Esophagus mucosa (tissue), 1 donor: Measurements from ENCODE around the gene HSF2BP. TPM values are rescaled to one million over a fixed set of nuclear protein-coding genes. Genes with fewer than 3 reads are reported as not detected.
A peak's percentile ranks its signal among the peaks of the same experiment; 100 is the strongest.
"Not testable (repeated sequence)": the region's sequence is repeated elsewhere in the genome, so short reads cannot be mapped to it uniquely, and the experiment has no call there.

ENCODE experiments used
- ATAC-seq: fragments of 200-7000 bp; cut with Tn5 transposase; one replicate; pipeline ENCODE4 v1.9.1; 2020
- total RNA-seq: library from RNA; stranded (reverse); gene quantifications from one replicate; pipeline ENCODE4 v1.2.4, GENCODE V29; 2023
- donor health status: DM: yes; HTN: yes; CAD: no.

Gene HSF2BP
- total RNA-seq: 0.92 TPM

DNA sequence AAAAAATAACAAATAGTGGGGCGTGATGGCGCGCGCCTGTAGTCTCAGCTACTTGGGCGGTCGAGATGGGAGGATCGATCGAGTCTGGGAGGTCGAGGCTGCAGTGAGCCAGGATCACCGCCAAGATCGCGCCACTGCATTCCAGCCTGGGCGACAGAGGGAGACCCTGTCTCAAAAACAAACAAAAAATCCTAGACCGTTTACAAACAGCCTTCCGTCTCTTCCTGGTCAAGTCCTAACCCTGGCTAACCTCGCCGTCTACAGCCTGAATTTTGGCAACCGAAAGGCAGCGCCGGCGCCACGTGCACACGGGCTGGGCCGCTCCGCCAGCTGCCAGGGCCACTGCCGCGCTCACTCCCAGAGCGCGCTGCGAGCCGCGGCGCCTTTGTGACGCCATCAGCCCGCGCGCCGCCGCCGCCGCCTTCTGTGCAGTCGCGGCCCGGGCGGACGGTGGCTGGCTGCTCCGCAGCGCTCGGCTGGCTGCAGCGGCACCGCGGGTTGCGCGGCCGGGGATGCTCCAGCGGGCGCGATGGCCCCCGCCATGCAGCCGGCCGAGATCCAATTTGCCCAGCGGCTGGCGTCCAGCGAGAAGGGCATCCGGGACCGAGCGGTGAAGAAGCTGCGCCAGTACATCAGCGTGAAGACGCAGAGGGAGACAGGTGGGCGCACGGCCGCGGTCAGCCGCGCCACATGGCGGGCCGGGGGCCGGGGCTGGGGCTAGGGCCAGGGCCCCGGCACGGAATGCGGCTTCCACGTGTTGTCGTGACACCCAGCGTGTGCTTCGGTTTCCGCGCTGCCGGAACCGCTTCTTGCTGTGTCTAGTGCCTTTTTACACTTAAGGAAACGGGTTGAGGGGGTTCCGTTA lies at the start of gene HSF2BP, which contains the start of gene RRP1B:
Gene HSF2BP (minus strand): TSS at position 353 of the 865 bp plus-strand sequence. CDS start 1,392 bp downstream, outside the sequence.
Gene RRP1B (plus strand): TSS at position 425 of the 865 bp plus-strand sequence. CDS start 105 bp downstream, at position 530.
- ATAC-seq: peak; percentile 92

DNA sequence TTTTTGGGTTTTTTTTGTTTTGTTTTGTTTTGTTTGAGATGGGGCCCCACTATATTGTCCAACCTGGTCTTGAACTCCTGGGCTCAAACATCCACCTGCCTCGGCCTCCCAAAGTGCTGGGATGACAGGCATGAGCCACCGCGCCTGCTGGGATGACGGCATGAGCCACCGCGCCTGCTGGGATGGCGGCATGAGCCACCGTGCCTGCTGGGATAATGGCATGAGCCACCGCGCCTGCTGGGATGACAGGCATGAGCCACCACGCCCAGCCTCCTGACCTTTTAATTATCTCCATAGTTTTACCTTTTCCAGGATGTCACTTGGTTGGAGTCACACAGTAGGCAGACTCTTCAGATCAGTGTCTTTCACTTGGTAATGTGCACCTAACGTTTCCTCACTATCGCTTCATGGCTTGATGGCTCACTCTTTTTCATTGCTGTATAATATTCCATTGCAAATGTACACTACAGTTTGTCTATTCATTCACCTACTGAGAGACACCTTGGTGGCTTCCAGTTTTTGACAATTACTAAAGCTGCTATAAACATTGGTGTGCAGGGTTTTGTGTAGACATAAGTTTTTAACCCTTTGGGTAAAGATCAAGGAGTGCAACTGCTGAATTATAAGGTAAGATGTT lies 49.6 kb upstream of the HSF2BP start:
- no peak for ATAC-seq

DNA sequence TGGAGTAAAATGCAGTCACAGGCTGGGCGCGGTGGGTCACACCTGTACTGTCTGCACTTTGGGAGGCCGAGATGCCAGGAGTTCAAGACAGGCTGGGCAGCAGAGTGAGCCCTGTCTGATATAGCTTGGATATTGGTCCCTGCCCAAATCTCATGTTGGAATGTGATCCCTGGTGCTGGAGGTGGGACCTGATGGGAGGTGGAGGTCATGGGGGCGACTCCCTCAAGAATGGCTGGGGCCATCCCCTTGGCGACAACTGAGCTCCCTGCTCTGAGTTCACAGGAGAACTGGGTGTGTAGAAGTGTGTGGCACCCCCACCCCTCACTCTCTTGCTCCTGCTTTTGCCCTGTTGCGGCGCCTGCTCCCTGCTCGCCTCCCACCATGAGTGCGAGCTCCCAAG lies 48.2 kb upstream of the HSF2BP start:
- no peak for ATAC-seq

DNA sequence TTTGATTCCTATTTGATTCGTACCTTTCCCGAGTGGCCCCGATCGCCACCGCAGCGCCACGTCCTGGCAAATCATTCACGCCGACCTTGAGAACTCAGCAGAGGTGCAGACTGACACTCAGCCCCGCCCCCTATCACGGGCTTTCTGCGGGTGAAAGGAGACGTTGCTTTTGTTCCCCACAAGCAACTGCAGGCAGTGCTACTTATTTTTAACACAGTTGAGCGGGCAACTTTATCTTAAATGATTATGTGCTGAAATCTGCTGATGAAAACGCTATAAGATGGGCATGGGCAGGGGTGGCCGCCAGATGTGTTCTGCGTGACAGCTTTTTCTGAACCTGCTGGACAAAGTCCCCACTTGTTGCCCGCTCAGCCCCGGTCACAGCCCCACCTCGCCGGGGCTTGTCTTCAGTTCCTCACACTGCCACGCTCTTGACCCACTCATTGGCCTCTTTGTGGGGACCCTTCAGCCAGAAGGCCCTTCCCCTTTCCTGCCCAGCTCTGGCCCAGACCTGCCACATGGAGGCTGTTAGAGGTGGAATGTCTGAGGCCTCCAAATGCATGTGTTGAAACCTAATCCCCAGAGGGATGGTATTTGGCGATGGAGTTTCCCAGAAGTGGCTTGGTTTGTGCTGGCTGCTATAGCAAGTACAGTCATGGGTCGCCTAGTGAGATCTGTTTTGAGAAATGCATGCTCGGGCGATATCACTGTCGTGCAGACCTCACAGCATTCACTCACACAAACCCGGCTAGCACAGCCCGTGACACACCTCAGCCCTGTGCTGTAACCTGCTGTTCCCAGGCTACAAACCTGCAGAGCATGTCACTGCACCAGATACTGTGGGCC lies 44.0 kb upstream of the HSF2BP start:
- ATAC-seq: peak; percentile 53

DNA sequence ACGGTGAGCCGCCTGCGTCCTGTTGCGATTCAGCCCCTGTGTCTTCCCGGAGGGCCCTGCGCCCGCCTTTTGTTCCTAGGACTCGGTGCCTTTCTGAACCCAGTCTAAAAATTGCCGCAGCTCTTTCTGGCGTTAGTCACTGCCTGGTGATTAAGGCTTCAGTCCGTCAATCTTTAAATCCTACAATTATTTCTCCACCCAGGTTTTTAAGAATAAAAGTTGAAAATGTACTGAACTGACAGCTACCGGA lies 43.4 kb upstream of the HSF2BP start:
- peak; percentile 19 for ATAC-seq

DNA sequence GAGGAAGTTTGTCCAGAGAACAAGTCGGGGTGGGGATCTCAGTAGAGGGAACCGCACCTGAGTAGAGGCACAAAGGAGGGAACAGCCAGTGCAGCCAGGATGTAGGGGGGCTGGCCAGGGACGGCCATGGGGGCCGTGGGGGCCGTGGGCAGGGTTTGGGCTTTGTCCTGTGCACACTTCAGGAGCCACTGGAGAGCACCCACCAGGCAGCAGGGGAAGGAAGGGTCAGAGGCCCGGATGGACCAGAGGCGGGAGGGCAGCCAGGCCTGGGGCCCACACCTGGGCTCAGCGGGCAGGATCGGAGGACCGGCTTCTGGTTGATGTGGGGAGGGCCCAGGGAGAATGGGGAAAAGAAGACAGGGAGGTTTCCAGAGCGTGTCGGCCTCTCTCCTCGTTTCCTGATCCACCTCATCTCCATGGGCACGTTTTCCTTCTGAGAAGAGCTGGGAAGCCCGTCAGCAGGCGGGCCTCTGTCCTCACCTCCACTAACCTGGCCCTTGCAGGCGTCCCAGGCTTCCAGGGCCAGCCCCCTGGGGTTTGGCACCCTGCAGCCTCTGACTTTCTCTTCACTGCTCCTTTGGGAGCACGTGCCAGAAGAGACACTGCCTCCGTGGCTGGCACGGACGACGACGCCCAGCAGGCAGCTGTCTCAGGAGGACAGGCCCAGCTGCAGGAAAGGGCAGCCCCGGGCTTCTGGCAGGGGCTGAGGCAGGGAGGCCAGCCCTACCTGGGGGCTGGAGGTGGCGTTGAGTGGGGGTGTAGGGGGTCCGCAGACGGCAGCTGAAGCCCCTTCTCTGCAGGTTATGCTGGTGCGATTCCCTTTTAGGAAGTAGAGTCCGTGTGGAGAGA lies 42.9 kb upstream of the HSF2BP start:
- peak; percentile 30 for ATAC-seq

DNA sequence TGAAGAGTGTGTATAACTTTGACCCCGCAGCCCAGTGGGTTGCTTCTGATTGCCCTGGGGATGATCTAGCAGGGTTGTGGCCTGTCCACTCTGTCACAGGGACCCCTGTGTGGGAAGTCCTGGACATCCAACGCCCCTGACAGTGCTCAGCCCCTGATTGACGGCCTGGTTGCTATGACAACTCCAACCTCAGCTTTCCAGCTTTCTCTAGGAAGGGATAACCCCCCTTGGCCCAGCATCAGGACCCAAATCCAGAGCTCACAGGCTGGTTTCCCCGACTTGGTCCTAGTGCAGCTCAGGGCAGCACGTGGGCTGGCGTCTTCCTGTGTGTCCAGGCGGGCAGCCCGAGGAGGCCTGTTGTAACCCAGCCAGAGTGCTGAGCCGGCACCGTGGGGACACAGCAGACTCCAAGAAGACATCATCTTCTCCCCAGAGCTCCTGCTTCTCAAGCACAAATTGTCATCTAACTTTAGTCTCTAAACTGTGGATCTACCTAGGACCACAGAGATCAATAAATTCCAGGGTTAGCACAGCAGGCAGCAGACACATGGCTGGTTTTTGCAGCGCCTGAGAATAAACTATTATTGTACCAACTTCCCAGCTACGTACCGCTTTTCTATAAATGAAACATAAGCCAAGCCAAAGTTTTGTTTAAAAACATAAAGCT lies 40.8 kb upstream of the HSF2BP start:
- ATAC-seq: no peak

DNA sequence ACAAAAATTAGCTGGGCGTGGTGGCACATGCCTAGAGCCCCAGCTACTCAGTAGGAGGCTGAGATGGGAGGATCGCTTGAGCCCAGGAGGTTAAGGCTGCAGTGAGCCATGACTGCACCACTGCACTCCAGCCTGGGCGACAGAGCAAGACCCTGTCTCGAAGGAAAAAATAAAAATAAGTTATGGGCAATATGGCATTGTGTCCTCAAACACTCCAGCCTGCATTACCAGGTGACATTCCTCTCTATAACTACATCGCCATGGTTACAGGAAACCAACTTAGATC lies 40.1 kb upstream of the HSF2BP start:
- ATAC-seq: not testable (repeated sequence)

DNA sequence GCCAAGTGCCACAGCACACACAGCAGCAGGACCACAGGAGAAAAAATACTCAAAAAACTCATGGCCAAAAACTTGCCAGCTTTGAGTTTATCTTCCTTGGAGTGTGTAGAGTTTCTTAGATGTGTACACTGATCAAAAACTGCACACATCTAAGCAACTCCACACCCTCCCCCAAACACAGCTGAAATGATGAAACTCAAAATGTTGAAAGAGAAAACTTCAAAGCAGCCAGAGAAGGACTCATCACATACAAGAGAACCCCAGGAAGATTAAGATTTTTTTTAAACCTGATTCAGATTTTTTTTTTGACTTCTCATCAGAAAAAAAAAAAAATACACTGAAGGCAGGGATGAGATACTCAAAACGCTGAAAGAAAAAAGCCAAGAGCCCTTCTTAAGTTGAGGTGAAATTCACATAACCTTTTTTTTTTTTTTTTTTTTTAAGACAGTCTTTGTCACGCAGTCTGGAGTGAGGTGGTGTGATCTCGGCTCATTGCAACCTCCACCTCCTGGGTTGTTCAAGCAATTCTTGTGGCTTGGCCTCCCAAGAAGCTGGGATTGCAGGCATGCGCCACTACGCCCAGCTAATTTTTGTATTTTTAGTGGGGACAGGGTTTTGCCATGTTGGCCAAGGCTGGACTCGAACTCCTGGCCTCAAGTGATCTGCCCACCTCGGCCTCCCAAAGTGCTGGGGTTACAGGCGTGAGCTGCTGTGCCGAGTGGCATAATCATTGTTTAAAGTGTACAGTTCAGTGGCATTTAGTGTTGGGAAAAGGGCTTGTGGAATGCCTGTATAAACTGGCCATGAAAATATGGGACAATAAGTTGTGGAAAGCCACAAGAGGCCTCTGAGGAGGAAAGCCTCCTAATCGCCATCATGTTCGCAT lies 38.7 kb upstream of the HSF2BP start:
- no peak for ATAC-seq

DNA sequence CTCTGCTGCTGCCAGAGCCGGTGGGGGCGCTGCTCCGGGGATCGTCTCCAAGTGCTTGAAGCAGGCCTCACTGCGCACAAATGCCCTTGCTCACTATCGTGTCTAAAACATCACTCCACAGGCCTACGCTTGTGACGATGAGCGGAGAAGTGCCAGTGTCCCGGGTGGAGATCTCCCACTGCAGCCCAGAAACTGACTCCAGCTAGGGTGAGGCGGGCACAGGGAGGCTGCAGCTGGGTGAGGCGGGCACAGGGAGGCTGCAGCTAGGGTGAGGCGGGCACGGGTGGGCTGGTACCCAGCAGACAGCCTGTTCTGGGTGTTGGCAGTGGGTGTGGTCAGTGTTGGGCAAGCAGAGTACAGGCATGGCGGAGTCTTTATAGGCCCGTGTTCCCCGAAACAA lies 36.9 kb upstream of the HSF2BP start:
- ATAC-seq: peak; percentile 23

DNA sequence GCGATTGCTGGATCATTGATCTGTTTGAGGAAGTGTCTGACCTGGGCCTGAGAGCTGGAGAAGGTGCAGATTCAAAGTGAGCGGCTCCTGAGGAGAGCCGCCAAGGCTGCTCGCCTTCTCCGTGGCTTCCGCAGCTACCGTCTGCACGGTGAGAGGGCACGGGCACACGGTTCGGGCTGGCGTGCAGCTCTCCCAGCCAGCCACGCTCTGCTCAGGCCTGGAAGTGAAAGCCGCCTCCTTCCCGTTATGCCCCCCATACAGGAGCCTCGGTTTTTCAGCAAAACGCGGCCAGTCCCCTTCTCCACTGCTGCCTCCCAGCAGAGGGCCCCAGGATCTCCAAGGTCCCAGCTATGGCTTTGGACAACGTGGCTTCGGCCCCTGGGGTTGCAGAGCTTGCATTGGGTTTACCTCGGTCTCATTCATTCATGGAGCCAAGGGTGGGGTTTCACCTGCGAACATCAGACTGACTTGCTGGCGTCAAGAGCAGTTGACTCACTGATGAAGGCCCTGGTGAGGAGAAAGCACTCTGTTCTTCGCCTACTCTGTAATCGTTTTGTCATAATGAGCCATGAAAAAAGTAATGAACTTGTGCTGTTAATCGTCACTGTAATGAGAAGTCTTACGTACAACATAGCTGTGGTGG lies 35.3 kb upstream of the HSF2BP start:
- ATAC-seq: no peak

DNA sequence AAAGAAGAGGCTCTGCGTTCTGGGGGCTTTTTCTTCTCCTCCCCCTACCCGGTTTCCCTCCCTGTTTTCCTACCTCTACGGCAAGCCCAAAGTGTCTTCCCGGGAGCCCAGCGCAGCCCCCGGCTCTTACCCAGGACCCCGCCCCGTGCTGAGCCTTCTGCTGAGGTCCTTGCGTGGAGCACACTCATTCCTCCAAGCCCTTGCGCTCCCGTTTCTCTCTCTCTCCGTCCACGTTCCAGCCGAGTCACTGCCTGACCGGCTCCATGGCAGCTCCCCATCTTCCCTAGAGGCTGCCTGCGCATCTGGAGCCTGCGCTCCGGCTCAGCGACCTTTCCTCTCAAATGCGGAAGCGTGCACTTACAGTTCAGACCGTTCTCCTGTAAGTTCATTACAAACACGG lies 34.7 kb upstream of the HSF2BP start:
- ATAC-seq: no peak

DNA sequence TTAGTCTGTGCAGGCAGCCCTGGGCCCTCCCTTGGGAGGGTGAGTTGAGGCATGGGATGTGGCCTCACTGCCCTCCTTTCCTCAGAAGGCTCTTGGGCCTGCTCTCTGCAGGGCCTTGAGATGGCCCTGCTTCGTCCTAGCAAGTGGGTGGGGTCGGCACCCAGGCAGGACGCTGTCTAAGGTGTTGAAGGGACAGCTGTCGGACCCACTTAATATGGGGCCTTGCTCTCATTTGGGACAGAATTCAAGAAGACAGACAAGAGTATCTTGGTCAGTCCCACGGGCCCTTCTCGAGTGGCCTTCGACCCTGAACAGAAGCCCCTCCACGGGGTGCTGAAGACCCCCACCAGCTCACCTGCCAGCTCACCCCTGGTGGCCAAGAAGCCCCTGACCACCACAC lies 33.7 kb upstream of the HSF2BP start:
- ATAC-seq: no peak

DNA sequence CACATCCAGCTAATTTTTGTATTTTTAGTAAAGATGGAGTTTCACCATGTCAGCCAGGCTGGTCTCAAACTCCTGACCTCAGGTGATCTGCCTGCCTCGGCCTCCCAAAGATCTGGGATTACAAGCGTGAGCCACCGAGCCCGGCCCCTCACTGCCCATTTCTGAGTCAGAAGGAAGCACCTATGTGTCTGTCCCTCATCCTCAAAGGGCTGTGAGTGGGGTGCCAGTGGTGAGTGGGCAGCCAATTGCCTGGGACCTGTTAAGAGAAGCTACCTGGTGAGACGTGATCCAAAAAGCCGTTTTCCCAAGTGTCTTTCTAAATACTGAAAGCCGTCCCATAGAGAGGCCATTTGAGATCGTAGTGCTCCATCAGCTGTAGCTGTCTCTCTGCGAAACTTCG lies 32.5 kb upstream of the HSF2BP start:
- no peak for ATAC-seq

DNA sequence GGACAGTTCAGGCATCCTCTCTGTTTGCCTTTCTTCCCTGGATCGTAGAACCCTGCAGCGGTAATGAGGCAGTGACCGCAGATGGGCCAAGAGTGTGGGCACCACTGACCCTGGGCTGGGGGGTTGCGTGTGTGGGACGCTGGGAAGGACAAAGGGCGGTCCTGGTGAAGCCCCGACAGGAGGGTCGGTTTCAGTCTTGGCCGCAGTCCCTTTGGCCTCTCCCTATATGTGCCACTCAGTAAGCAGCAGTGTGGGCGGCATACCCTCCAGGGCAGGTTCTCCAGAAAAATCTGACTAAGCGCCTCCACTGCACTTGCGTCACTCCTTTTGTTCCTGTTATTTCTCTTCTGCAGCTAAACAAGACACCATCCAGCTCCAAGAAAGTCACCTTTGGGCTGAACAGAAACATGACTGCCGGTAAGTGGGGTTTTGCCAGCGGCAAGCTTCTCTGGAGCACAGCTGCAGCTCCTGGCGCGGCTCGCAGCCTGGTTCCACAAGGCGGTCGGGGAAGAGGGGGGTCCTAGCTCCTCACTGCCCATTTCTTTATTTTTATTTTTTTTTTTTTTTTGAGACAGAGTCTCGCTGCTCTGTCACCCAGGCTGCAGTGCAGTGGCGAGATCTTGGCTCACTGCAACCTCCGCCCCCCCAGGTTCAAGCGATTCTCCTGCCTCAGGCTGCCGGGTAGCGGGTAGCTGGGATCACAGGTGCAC lies 32.0 kb upstream of the HSF2BP start:
- peak; percentile 73 for ATAC-seq

DNA sequence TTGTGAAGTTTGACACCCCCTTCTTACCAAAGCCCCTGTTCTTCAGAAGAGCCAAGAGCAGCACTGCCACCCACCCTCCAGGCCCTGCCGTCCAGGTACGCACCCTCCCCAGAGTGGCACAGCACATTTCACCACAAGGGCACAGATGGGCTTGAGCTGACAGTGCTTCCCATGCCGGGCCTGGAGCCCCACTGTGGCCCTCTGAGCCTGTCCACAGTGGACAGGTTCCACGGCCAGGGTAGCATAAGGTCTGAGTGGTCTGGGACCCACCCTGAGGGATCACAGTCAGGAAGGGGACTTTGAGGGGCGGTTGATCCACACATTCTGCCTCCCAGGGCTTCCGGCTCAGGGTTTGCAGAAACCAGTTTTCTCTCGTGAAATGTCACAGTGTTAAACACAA lies 31.1 kb upstream of the HSF2BP start:
- no peak for ATAC-seq

DNA sequence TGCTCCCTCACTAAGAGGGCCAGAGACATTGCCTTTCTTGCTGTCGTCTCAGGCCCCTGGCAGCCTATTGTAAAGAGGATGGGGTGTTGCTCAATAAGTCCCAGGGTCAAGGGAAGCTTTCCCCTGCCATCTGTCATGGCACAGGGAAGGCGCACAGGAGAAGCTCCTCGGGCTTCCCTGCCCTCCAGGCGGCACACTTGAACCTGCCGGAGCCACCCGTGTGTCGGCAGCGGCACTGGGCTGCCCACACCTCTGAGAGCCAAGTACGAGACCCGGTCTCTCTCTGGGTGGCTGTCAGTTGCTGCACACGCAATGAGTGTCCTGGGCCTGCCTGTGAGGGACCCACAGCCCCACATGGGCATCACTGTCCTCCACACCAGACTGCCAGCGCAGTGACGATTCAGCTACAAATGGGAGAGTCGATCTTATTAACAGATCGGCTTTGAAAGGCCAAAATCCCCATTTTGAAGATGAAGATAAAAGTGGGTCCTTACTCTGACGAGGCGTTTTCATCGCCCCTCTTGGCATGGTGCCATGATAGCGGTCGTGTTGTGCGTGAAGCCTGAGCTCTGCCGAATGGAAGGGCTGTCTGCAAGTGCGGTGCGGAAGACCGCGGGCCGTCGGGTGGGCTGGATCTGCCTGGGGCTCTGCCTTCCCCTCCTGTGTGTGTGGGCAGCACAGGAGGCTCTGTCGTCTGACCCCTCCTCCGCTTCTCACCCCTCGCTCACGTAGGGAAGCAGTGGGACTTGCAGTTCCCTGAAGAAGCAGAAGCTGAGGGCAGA lies 30.5 kb upstream of the HSF2BP start:
- no peak for ATAC-seq

DNA sequence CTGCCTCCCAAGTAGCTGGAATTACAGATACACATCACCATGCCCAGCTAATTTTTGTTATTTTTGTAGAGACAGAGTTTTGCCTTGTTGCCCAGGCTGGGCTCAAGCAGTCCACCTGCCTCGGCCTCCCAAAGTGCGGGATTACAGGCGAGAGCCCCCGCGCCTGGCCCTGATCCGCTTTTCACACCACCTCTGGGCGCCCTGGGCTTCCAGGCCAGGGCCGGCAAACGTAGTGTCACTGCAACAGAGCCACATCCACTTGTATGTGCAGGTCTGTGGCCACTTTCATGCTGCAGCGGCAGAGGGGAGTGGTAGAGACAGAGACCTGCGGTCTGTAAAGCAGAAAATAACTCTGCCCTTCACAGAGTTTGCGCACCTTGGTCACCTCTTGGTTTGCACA lies 29.6 kb upstream of the HSF2BP start:
- no peak for ATAC-seq
